GM19238 (cell line): ENCODE results near the gene FIGN.

Experiments
- DNase-seq: peaks from one replicate; pipeline ENCODE4 v3.0.0; 2011; ENCODE audit warnings: low spot score; ENCODE audit not compliant: insufficient read length

FIGN gene

GRCh38 chr2:163664610-163665009 lies 71.2 kb downstream of the FIGN start:
- no peak for DNase-seq

- DNase-seq = no peak
Observed at GRCh38 chr2:163662141-163662780, 73.5 kb downstream of the FIGN start.

- DNase-seq = no peak
Observed at GRCh38 chr2:163659224-163659623, 76.6 kb downstream of the FIGN start.

- DNase-seq = no peak
Observed at GRCh38 chr2:163658556-163658955, 77.3 kb downstream of the FIGN start.

- DNase-seq = no peak
Observed at GRCh38 chr2:163657281-163657656, 78.5 kb downstream of the FIGN start.

GRCh38 chr2:163656622-163657280 lies 79.1 kb downstream of the FIGN start:
- no peak for DNase-seq

- no peak for DNase-seq
Observed at GRCh38 chr2:163655667-163656066, 80.1 kb downstream of the FIGN start.

- DNase-seq = no peak
Observed at GRCh38 chr2:163652751-163653150, 83.1 kb downstream of the FIGN start.

GRCh38 chr2:163649080-163649479 lies 86.7 kb downstream of the FIGN start:
- DNase-seq = no peak

- no peak for DNase-seq
Observed at GRCh38 chr2:163647300-163647699, 88.5 kb downstream of the FIGN start.

- DNase-seq = no peak
Observed at GRCh38 chr2:163646687-163647086, 89.1 kb downstream of the FIGN start.

- DNase-seq = no peak
Observed at GRCh38 chr2:163644238-163644637, 91.6 kb downstream of the FIGN start.

GRCh38 chr2:163641986-163642385 lies 93.8 kb downstream of the FIGN start:
- no peak for DNase-seq

GRCh38 chr2:163640542-163641193 lies 95.1 kb downstream of the FIGN start:
- DNase-seq = no peak

GRCh38 chr2:163637871-163638270 lies 97.9 kb downstream of the FIGN start:
- DNase-seq = no peak

GRCh38 chr2:163633291-163633690 lies 102.5 kb downstream of the FIGN start:
- no peak for DNase-seq

- DNase-seq = no peak
Observed at GRCh38 chr2:163630836-163631235, 105.0 kb downstream of the FIGN start.

GRCh38 chr2:163626639-163627109 lies 109.1 kb downstream of the FIGN start:
- DNase-seq = no peak

GRCh38 chr2:163626208-163626607 lies 109.6 kb downstream of the FIGN start:
- DNase-seq = no peak

GRCh38 chr2:163625632-163626031 lies 110.2 kb downstream of the FIGN start:
- DNase-seq = no peak

- no peak for DNase-seq
Observed at GRCh38 chr2:163621445-163622004, 114.3 kb downstream of the FIGN start.

- DNase-seq = no peak
Observed at GRCh38 chr2:163617517-163617916, 118.3 kb downstream of the FIGN start.
